Endothelial cell (in vitro differentiated cells): ENCODE results near the gene TPPP2. TPM values are rescaled to one million over a fixed set of nuclear protein-coding genes. Genes with fewer than 3 reads are reported as not detected.

Source experiments
- microRNA-seq: library from miRNA; unstranded; fragments of <30 nt; microRNA quantifications from one replicate; pipeline ENCODE4, GENCODE V29; 2020; ENCODE audit not compliant: unreplicated experiment
- total RNA-seq: library from RNA; stranded (reverse); fragmentation: NEBNext Ultra II Directional; extraction: Animal tissue kit (Norgen Biotek cat#: 25700); gene quantifications from one replicate; pipeline ENCODE4 v1.2.1, GENCODE V29; 2021; ENCODE audit not compliant: unreplicated experiment

The TPPP2 gene
- total RNA-seq, 1 donor from 2014 or later, result 0.62 TPM

Small RNA genes lying within 50 kb of the gene (microRNA-seq; reads per million reads assigned to microRNA genes)
- not detected for gene MIR6717

Other genes starting within 250 kb of the TPPP2 start
- 13.7 TPM for gene RNASE6, start 248.9 kb upstream of the TPPP2 start, total RNA-seq
- 31.6 TPM for gene RNASE1, start 227.4 kb upstream of the TPPP2 start, total RNA-seq
- gene RNASE3, start 138.8 kb upstream of the TPPP2 start, total RNA-seq, result not detected
- gene RNASE2, start 74.7 kb upstream of the TPPP2 start, total RNA-seq, result not detected
- gene METTL17, start 40.2 kb upstream of the TPPP2 start, total RNA-seq, result 62.7 TPM
- gene SLC39A2, start 30.9 kb upstream of the TPPP2 start, total RNA-seq, result not detected
- 45.9 TPM for gene NDRG2, start 5.2 kb upstream of the TPPP2 start, total RNA-seq
- not detected for gene RNASE13, start 4.6 kb downstream of the TPPP2 start, total RNA-seq
- gene RNASE7, start 12.1 kb downstream of the TPPP2 start, total RNA-seq, result not detected
- not detected for gene RNASE8, start 27.6 kb downstream of the TPPP2 start, total RNA-seq
- gene ARHGEF40, start 40.1 kb downstream of the TPPP2 start, total RNA-seq, result 12.5 TPM
- 27.0 TPM for gene ZNF219, start 68.4 kb downstream of the TPPP2 start, total RNA-seq
- 0.90 TPM for gene TMEM253, start 70.8 kb downstream of the TPPP2 start, total RNA-seq
- not detected for gene OR5AU1, start 125.8 kb downstream of the TPPP2 start, total RNA-seq
- 601 TPM for gene HNRNPC, start 239.2 kb downstream of the TPPP2 start, total RNA-seq
- 1.5 TPM for gene RPGRIP1, start 249.9 kb downstream of the TPPP2 start, total RNA-seq